ENCODE data around the gene CNTN4.

The CNTN4 gene

GRCh38 chr3:3101660-3102458, 1003.2 kb downstream of the CNTN4 start:
- Histone ChIP-seq H3K4me3 (ENCODE audit: insufficient read depth, low read depth, low read length) (no peak overlapping the region), H3K27ac (ENCODE audit: insufficient read depth, low read depth, low read length, poor library complexity, severe bottlenecking) (no peak overlapping the region), H3K36me3 (ENCODE audit: control insufficient read depth, insufficient read depth, low read length) (no peaks in the 10 kb centered on the region), H3K4me1 (ENCODE audit: control insufficient read depth, insufficient read depth, low read length) (no peaks in the 10 kb centered on the region), H3K27me3 (ENCODE audit: control insufficient read depth, insufficient read depth, low read length, poor library complexity, severe bottlenecking) (no peaks in the 10 kb centered on the region), H3K9me3 (ENCODE audit: control insufficient read depth, low read length) (no peaks in the 10 kb centered on the region)
- WGBS, 2 experiments: 94 to 98% methylated on average over 5 to 6 of the region's 6 CpGs

GRCh38 chr3:3102751-3103150, 1004.1 kb downstream of the CNTN4 start:
- Histone ChIP-seq H3K4me1 (ENCODE audit: control insufficient read depth, insufficient read depth, low read length) (no peaks in the 10 kb centered on the region), H3K27ac (ENCODE audit: insufficient read depth, low read depth, low read length, poor library complexity, severe bottlenecking) (no peak overlapping the region), H3K36me3 (ENCODE audit: control insufficient read depth, insufficient read depth, low read length) (no peaks in the 10 kb centered on the region), H3K9me3 (ENCODE audit: control insufficient read depth, low read length) (no peaks in the 10 kb centered on the region), H3K27me3 (ENCODE audit: control insufficient read depth, insufficient read depth, low read length, poor library complexity, severe bottlenecking) (no peaks in the 10 kb centered on the region), H3K4me3 (ENCODE audit: insufficient read depth, low read depth, low read length) (no peak overlapping the region)
- 91 to 92% methylated on average over 6 of the region's 6 CpGs for WGBS, 2 experiments

GRCh38 chr3:3105246-3105645, 1006.6 kb downstream of the CNTN4 start:
- Histone ChIP-seq H3K36me3 (ENCODE audit: control insufficient read depth, insufficient read depth, low read length) (no peaks in the 10 kb centered on the region), H3K27ac (ENCODE audit: insufficient read depth, low read depth, low read length, poor library complexity, severe bottlenecking) (no peak overlapping the region), H3K4me1 (ENCODE audit: control insufficient read depth, insufficient read depth, low read length) (no peaks in the 10 kb centered on the region), H3K9me3 (ENCODE audit: control insufficient read depth, low read length) (no peaks in the 10 kb centered on the region), H3K27me3 (ENCODE audit: control insufficient read depth, insufficient read depth, low read length, poor library complexity, severe bottlenecking) (no peaks in the 10 kb centered on the region), H3K4me3 (ENCODE audit: insufficient read depth, low read depth, low read length) (no peak overlapping the region)
- WGBS, 2 experiments: 85 to 90% methylated on average over 3 of the region's 3 CpGs

GRCh38 chr3:3105815-3106214, 1007.1 kb downstream of the CNTN4 start:
- no peak overlapping the region for H3K27ac ChIP-seq (ENCODE audit: insufficient read depth, low read depth, low read length, poor library complexity, severe bottlenecking)
- no peaks in the 10 kb centered on the region for H3K4me1 ChIP-seq (ENCODE audit: control insufficient read depth, insufficient read depth, low read length)
- H3K4me3 ChIP-seq (ENCODE audit: insufficient read depth, low read depth, low read length): no peak overlapping the region
- H3K9me3 ChIP-seq (ENCODE audit: control insufficient read depth, low read length): no peaks in the 10 kb centered on the region
- WGBS, 2 experiments: 77 to 78% methylated on average over 4 of the region's 4 CpGs
- no peaks in the 10 kb centered on the region for H3K27me3 ChIP-seq (ENCODE audit: control insufficient read depth, insufficient read depth, low read length, poor library complexity, severe bottlenecking)
- H3K36me3 ChIP-seq (ENCODE audit: control insufficient read depth, insufficient read depth, low read length): no peaks in the 10 kb centered on the region

- Histone ChIP-seq H3K4me3 (ENCODE audit: insufficient read depth, low read depth, low read length) (no peak overlapping the region), H3K4me1 (ENCODE audit: control insufficient read depth, insufficient read depth, low read length) (no peaks in the 10 kb centered on the region), H3K27ac (ENCODE audit: insufficient read depth, low read depth, low read length, poor library complexity, severe bottlenecking) (no peak overlapping the region), H3K9me3 (ENCODE audit: control insufficient read depth, low read length) (no peaks in the 10 kb centered on the region), H3K27me3 (ENCODE audit: control insufficient read depth, insufficient read depth, low read length, poor library complexity, severe bottlenecking) (no peaks in the 10 kb centered on the region), H3K36me3 (ENCODE audit: control insufficient read depth, insufficient read depth, low read length) (no peaks in the 10 kb centered on the region)
- WGBS, 2 experiments: 96% methylated on average over 3 of the region's 3 CpGs; no CpG with 5 or more reads in 1 of the 2 experiments
Observed at GRCh38 chr3:3107181-3107580, 1008.5 kb downstream of the CNTN4 start.

Measured in ectodermal cell (in vitro differentiated cells).